Activated CD8-positive, alpha-beta T cell treated with anti-CD3 and anti-CD28 coated beads for 36 hours (primary cell): ENCODE measurements around the gene TRAPPC1. TPM values are rescaled to one million over a fixed set of nuclear protein-coding genes. Genes with fewer than 3 reads are reported as not detected.

ENCODE experiments used
- ATAC-seq: fragments of 200-7000 bp; cut with Tn5 transposase; one replicate; pipeline ENCODE4 v1.10.0; 2021; ENCODE audit warnings: mild to moderate bottlenecking, moderate library complexity
- CTCF ChIA-PET: fragments of 350-600 bp; sonication (Branson Sonifier 250); formaldehyde crosslinking; loops from one replicate; lab custom pipeline; 2021; ENCODE audit warnings: antibody characterized with exemption; lab: Charles Lee
- POLR2A ChIA-PET: fragments of 350-600 bp; sonication (Branson Sonifier 250); formaldehyde crosslinking; loops from one replicate; lab custom pipeline; 2021; ENCODE audit warnings: antibody characterized with exemption; lab: Charles Lee
- DNase-seq: peaks from one replicate; pipeline ENCODE4 v3.0.0-alpha.2; 2020
- H3K27ac Mint-ChIP-seq: one replicate; pipeline ENCODE4 v1.8.0; 2021; ENCODE audit warnings: mild to moderate bottlenecking, mixed read lengths
- H3K27me3 Mint-ChIP-seq: one replicate; pipeline ENCODE4 v1.8.0; 2021; ENCODE audit warnings: mixed read lengths
- H3K36me3 Mint-ChIP-seq: one replicate; pipeline ENCODE4 v1.8.0; 2021; ENCODE audit warnings: low read depth, mixed read lengths
- H3K4me1 Mint-ChIP-seq: one replicate; pipeline ENCODE4 v1.8.0; 2021; ENCODE audit warnings: low read depth, mixed read lengths
- H3K4me3 Mint-ChIP-seq: one replicate; pipeline ENCODE4 v1.8.0; 2021; ENCODE audit warnings: mild to moderate bottlenecking, moderate library complexity, mixed read lengths
- H3K9me3 Mint-ChIP-seq: one replicate; pipeline ENCODE4 v1.8.0; 2021; ENCODE audit warnings: mixed read lengths
- intact Hi-C: fragments of 100-400 bp; cut with micrococcal nuclease; formaldehyde crosslinking; loops from one replicate; pipeline ENCODE4 v1.10.0; 2022
- total RNA-seq, 2 experiments: library from RNA; stranded (reverse); gene quantifications; one replicate each; pipeline ENCODE4 v1.2.3, GENCODE V29; 2021
- TF ChIP-seq, protein P1 (sequence below): fragments of 200-600 bp; IDR thresholded peaks from one replicate; pipeline ENCODE4 v1.8.0; 2022; ENCODE audit warnings: antibody characterized with exemption, mild to moderate bottlenecking

TRAPPC1 gene
- total RNA-seq, 2 experiments from 2014 or later = 140 to 143 TPM

- TF ChIP-seq, protein P1, sequence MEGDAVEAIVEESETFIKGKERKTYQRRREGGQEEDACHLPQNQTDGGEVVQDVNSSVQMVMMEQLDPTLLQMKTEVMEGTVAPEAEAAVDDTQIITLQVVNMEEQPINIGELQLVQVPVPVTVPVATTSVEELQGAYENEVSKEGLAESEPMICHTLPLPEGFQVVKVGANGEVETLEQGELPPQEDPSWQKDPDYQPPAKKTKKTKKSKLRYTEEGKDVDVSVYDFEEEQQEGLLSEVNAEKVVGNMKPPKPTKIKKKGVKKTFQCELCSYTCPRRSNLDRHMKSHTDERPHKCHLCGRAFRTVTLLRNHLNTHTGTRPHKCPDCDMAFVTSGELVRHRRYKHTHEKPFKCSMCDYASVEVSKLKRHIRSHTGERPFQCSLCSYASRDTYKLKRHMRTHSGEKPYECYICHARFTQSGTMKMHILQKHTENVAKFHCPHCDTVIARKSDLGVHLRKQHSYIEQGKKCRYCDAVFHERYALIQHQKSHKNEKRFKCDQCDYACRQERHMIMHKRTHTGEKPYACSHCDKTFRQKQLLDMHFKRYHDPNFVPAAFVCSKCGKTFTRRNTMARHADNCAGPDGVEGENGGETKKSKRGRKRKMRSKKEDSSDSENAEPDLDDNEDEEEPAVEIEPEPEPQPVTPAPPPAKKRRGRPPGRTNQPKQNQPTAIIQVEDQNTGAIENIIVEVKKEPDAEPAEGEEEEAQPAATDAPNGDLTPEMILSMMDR = no peak
- DNase-seq (peak; percentile 62), ATAC-seq (no peak)
- intact Hi-C loops = no loop called here
- no peaks in the 10 kb centered on the region for H3K9me3 Mint-ChIP-seq
- ChIA-PET CTCF (interaction anchor here (0.7 to 8.2 kb wide), 19 partner anchors 11 to 186 kb away, joined by 3 to 90 read pairs (median 6); partner anchors contain the start of genes ALOXE3 and RNF227), POLR2A (interaction anchor here (0.7 to 2.3 kb wide), 18 partner anchors 8 to 315 kb away, joined by 3 to 17 read pairs (median 4); partner anchors contain the start of genes CHD3, CTC1 and RNF227)
- H3K4me3 Mint-ChIP-seq = peak overlapping the region; percentile 87
- H3K4me1 Mint-ChIP-seq = peaks cover 40% of the 10 kb centered on the region
- H3K27me3 Mint-ChIP-seq = no peaks in the 10 kb centered on the region
- peak overlapping the region; percentile 94 for H3K27ac Mint-ChIP-seq
- H3K36me3 Mint-ChIP-seq = peaks cover 31% of the 10 kb centered on the region
Measured at GRCh38 chr17:7932949-7933348, 1.2 kb upstream of the TRAPPC1 start.

DNA sequence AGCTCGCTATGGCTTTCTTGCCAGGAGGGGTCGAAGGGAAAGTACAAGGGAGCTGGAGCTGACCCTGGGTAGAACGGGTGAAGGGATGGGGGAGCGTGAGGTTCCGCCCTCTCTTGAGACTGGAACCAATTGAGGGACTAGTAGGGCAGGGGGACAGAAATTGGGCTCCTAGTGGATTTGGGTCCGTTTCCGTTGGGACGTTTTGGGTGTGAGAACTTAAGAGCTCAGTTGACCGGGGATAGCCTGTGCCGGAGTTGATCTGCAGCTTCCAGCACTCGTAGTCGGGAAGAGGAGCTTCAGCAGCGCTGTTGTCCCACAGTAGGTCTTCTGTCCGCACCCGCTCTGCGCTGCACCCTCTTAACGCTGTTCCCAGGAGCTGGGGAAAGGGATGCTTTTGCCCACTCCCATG is 741 bp upstream of the TRAPPC1 start:
- H3K4me3 Mint-ChIP-seq = peak overlapping the region; percentile 87
- peaks cover 32% of the 10 kb centered on the region for H3K36me3 Mint-ChIP-seq
- TF ChIP-seq, protein P1 = no peak
- H3K27ac Mint-ChIP-seq = peak overlapping the region; percentile 94
- intact Hi-C loops = no loop called here
- ATAC-seq = peak; percentile 27
- H3K27me3 Mint-ChIP-seq = no peaks in the 10 kb centered on the region
- POLR2A ChIA-PET = interaction anchor here (0.7 to 2.3 kb wide), 19 partner anchors 8 to 316 kb away, joined by 3 to 17 read pairs (median 4); partner anchors contain the start of genes CHD3, CTC1 and RNF227
- no peaks in the 10 kb centered on the region for H3K9me3 Mint-ChIP-seq
- peak; percentile 43 for DNase-seq
- CTCF ChIA-PET = interaction anchor here (0.7 to 8.2 kb wide), 18 partner anchors 10 to 186 kb away, joined by 3 to 90 read pairs (median 6); partner anchors contain the start of genes ALOXE3 and RNF227
- H3K4me1 Mint-ChIP-seq = peaks cover 40% of the 10 kb centered on the region

DNA sequence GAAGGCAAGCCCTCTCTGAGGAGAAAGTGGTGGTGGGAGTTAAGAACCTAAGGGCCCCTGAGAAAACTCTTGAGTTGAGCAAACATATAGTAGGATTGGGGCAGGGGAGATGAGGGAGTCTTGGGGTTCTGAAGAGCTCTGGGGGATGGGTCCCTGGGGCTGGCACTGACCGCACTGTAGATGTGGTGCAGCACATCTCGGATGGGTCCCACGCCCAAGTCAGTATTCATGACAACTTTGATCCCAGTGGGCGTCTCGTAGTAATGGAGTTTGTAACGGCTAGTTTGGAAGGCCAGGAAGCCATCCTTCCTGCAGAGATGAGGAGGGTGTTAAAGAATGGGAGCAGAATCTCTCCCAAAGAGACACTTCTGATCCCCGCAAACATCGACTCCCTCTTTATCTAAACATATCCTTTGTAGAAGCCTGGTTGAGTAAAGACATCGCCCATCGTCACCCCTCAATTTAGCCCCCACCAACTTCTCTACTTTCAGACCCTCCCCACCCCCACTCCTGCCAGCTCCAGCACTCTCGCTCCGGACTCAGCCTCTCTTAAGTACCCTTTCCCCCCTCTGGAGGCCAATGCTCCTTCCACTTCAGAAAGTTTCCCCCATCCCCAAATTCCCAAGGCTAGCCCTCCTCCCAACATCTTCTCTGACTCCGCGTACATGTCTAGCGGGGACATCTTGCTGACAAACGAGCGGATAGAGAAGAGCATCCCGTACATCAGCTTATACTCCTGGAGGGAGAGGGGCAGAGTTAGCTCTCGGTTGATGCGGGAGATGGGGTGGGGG is 710 bp downstream of the TRAPPC1 start:
- peak overlapping the region; percentile 87 for H3K4me3 Mint-ChIP-seq
- CTCF ChIA-PET = interaction anchor here (1.1 to 8.2 kb wide), 9 partner anchors 13 to 163 kb away, joined by 4 to 90 read pairs (median 6); partner anchors contain the start of gene RNF227
- H3K4me1 Mint-ChIP-seq = peaks cover 37% of the 10 kb centered on the region
- DNase-seq (peak; percentile 21), ATAC-seq (no peak)
- POLR2A ChIA-PET = interaction anchor here (0.7 to 2.3 kb wide), 7 partner anchors 9 to 244 kb away, joined by 3 to 12 read pairs (median 3); partner anchors contain the start of gene RNF227
- H3K36me3 Mint-ChIP-seq = peaks cover 19% of the 10 kb centered on the region
- peak overlapping the region; percentile 94 for H3K27ac Mint-ChIP-seq
- intact Hi-C loops = no loop called here
- no peaks in the 10 kb centered on the region for H3K27me3 Mint-ChIP-seq
- no peaks in the 10 kb centered on the region for H3K9me3 Mint-ChIP-seq
- TF ChIP-seq, protein P1 = no peak

GRCh38 chr17:7929158-7930023 is 2.4 kb downstream of the TRAPPC1 start, which contains the start of gene KCNAB3:
Gene KCNAB3 (minus strand): TSS chr17:7929856. CDS start chr17:7929435, 421 bp downstream.
- H3K27me3 Mint-ChIP-seq = no peaks in the 10 kb centered on the region
- CTCF ChIA-PET = interaction anchor here (1.3 to 8.2 kb wide), 2 partner anchors 58 to 242 kb away, joined by 4 to 90 read pairs; partner anchors contain the start of gene WRAP53
- no peaks in the 10 kb centered on the region for H3K9me3 Mint-ChIP-seq
- POLR2A ChIA-PET = interaction anchor here (1.3 to 2.0 kb wide), 2 partner anchors 11 to 89 kb away, joined by 3 to 7 read pairs; no protein-coding TSS in a partner anchor
- H3K27ac Mint-ChIP-seq = peak within 1 kb of the TSS; percentile 49
- TF ChIP-seq, protein P1 = no peak
- DNase-seq (peak; percentile 80), ATAC-seq (peak; percentile 40)
- H3K36me3 Mint-ChIP-seq = peaks cover 11% of the 10 kb centered on the region
- intact Hi-C loops = no loop called here
- H3K4me1 Mint-ChIP-seq = peaks cover 28% of the 10 kb centered on the region
- peak within 1 kb of the TSS; percentile 87 for H3K4me3 Mint-ChIP-seq
